ENCODE data around the gene ATG9A. TPM values are rescaled to one million over a fixed set of nuclear protein-coding genes. Genes with fewer than 3 reads are reported as not detected.

Gene ATG9A
- total RNA-seq, 1 donor from 2014 or later = 48.8 TPM

- Histone ChIP-seq H4K20me1 (ENCODE audit: insufficient read depth, low read length) (peaks cover 32% of the 10 kb centered on the region), H3K4me3 (ENCODE audit: insufficient read depth, low read depth, low read length) (peak within 1 kb of the TSS; percentile 71)
- no peak for FAIRE-seq
Observed at GRCh38 chr2:219176818-219177551, 52.5 kb downstream of the ATG9A start, which contains the start of gene CNPPD1. TSS of gene CNPPD1 (minus strand) at chr2:219176925. CDS start at chr2:219176828, 97 bp downstream.

GRCh38 chr2:219175928-219176817 lies 53.3 kb downstream of the ATG9A start:
- Histone ChIP-seq H3K27ac (ENCODE audit: low read depth, low read length) (peak overlapping the region; percentile 94), H3K9me3 (ENCODE audit: insufficient read depth, low read depth, low read length) (no peaks in the 10 kb centered on the region), H3K36me3 (ENCODE audit: insufficient read depth, low read length) (peaks cover 7% of the 10 kb centered on the region), H4K20me1 (ENCODE audit: insufficient read depth, low read length) (peaks cover 37% of the 10 kb centered on the region), H3K4me2 (ENCODE audit: low read length) (peak overlapping the region; percentile 96), H3K27me3 (ENCODE audit: insufficient read depth, low read length) (no peaks in the 10 kb centered on the region), H3K9ac (ENCODE audit: low read length) (peak overlapping the region; percentile 87), H3K4me3 (ENCODE audit: insufficient read depth, low read depth, low read length) (peak overlapping the region; percentile 71), H2AFZ (ENCODE audit: low read depth, low read length) (peak overlapping the region; percentile 77), H3K4me1 (ENCODE audit: insufficient read depth, low read length) (peaks cover 26% of the 10 kb centered on the region), H3K79me2 (ENCODE audit: insufficient read depth, low read length) (peaks cover 42% of the 10 kb centered on the region)
- H3K4me1 Mint-ChIP-seq (ENCODE audit: low read depth, unreplicated experiment) = peaks cover 18% of the 10 kb centered on the region
- H3K36me3 Mint-ChIP-seq (ENCODE audit: low read depth, unreplicated experiment) = peaks cover 20% of the 10 kb centered on the region
- peak overlapping the region; percentile 77 for H3K27ac Mint-ChIP-seq (ENCODE audit: unreplicated experiment)
- H3K27me3 Mint-ChIP-seq (ENCODE audit: low read depth, unreplicated experiment) = no peaks in the 10 kb centered on the region
- FAIRE-seq (no peak), DNase-seq (ENCODE audit: low read depth) (peak; percentile 16)
- TF ChIP-seq CTCF (IDR thresholded peaks at IDR 0.05; ENCODE audit: insufficient read depth, low read depth, low read length) = no peak
- TF ChIP-seq EZH2 (IDR thresholded peaks at IDR 0.05; ENCODE audit: insufficient read depth, low read length) = no peak
- H3K4me3 Mint-ChIP-seq (ENCODE audit: unreplicated experiment) = peak overlapping the region; percentile 86
- peaks cover 1% of the 10 kb centered on the region for H3K9me3 Mint-ChIP-seq (ENCODE audit: unreplicated experiment)

More at GRCh38 chr2:219176818-219177551, 52.5 kb downstream of the ATG9A start, which contains the start of gene CNPPD1:
- peaks cover 19% of the 10 kb centered on the region for H3K36me3 Mint-ChIP-seq (ENCODE audit: low read depth, unreplicated experiment)
- no peaks in the 10 kb centered on the region for H3K27me3 Mint-ChIP-seq (ENCODE audit: low read depth, unreplicated experiment)
- peaks cover 1% of the 10 kb centered on the region for H3K9me3 Mint-ChIP-seq (ENCODE audit: unreplicated experiment)
- Histone ChIP-seq H3K36me3 (ENCODE audit: insufficient read depth, low read length) (peaks cover 13% of the 10 kb centered on the region), H3K4me1 (ENCODE audit: insufficient read depth, low read length) (peaks cover 23% of the 10 kb centered on the region), H3K27ac (ENCODE audit: low read depth, low read length) (peak within 1 kb of the TSS; percentile 94), H3K79me2 (ENCODE audit: insufficient read depth, low read length) (peaks cover 43% of the 10 kb centered on the region), H3K9ac (ENCODE audit: low read length) (peak within 1 kb of the TSS; percentile 87), H3K27me3 (ENCODE audit: insufficient read depth, low read length) (no peaks in the 10 kb centered on the region), H3K9me3 (ENCODE audit: insufficient read depth, low read depth, low read length) (no peaks in the 10 kb centered on the region), H2AFZ (ENCODE audit: low read depth, low read length) (peak within 1 kb of the TSS; percentile 87), H3K4me2 (ENCODE audit: low read length) (peak within 1 kb of the TSS; percentile 96)
- peak; percentile 47 for DNase-seq (ENCODE audit: low read depth)
- peak within 1 kb of the TSS; percentile 90 for H3K4me3 Mint-ChIP-seq (ENCODE audit: unreplicated experiment)
- H3K27ac Mint-ChIP-seq (ENCODE audit: unreplicated experiment) = peak within 1 kb of the TSS; percentile 92
- TF ChIP-seq CTCF (IDR thresholded peaks at IDR 0.05; ENCODE audit: insufficient read depth, low read depth, low read length) = no peak
- TF ChIP-seq EZH2 (IDR thresholded peaks at IDR 0.05; ENCODE audit: insufficient read depth, low read length) = no peak
- peaks cover 14% of the 10 kb centered on the region for H3K4me1 Mint-ChIP-seq (ENCODE audit: low read depth, unreplicated experiment)

All from astrocyte (in vitro differentiated cells and primary cell).